NCI-H2196 treated with DMSO at 0.1 percent for 48 hours (cell line): ENCODE results near the gene TXLNG.
"Not testable (repeated sequence)": the region's sequence is repeated elsewhere in the genome, so short reads cannot be mapped to it uniquely, and the experiment has no call there.

Experiments
- DNase-seq: peaks from one replicate; lab custom pipeline; 2025; ENCODE audit not compliant: unreplicated experiment; lab: John Stamatoyannopoulos, UW

TXLNG gene

GRCh38 chrX:16784440-16784839, 1.8 kb upstream of the TXLNG start:
- DNase-seq = not testable (repeated sequence)

- no peak for DNase-seq
These were observed 773 bp upstream of the TXLNG start for GRCh38 chrX:16785247-16786138.

- DNase-seq = no peak
These were observed 797 bp downstream of the TXLNG start for GRCh38 chrX:16786791-16787735.

GRCh38 chrX:16788477-16788876, 2.2 kb downstream of the TXLNG start:
- DNase-seq = no peak

GRCh38 chrX:16796298-16796697, 10.0 kb downstream of the TXLNG start:
- no peak for DNase-seq

GRCh38 chrX:16797358-16797757, 11.1 kb downstream of the TXLNG start:
- no peak for DNase-seq

GRCh38 chrX:16797841-16798240, 11.6 kb downstream of the TXLNG start:
- no peak for DNase-seq

GRCh38 chrX:16804923-16805464, 18.7 kb downstream of the TXLNG start:
- DNase-seq = no peak

GRCh38 chrX:16807548-16807947, 21.3 kb downstream of the TXLNG start:
- DNase-seq = peak; percentile 1

GRCh38 chrX:16807976-16808542, 21.8 kb downstream of the TXLNG start:
- no peak for DNase-seq

GRCh38 chrX:16814597-16814996, 28.3 kb downstream of the TXLNG start:
- DNase-seq = no peak

GRCh38 chrX:16819634-16820033, 33.4 kb downstream of the TXLNG start:
- no peak for DNase-seq

GRCh38 chrX:16822723-16823122, 36.5 kb downstream of the TXLNG start:
- DNase-seq = no peak

- no peak for DNase-seq
These were observed 39.2 kb downstream of the TXLNG start for GRCh38 chrX:16825264-16826035.

GRCh38 chrX:16826207-16826606, 39.9 kb downstream of the TXLNG start:
- peak; percentile 20 for DNase-seq

- DNase-seq = no peak
These were observed 41.0 kb downstream of the TXLNG start for GRCh38 chrX:16827225-16827624.

- no peak for DNase-seq
These were observed 42.0 kb downstream of the TXLNG start for GRCh38 chrX:16828124-16828908.

- DNase-seq = no peak
These were observed 46.0 kb downstream of the TXLNG start for GRCh38 chrX:16832301-16832700.

- DNase-seq = no peak
These were observed 48.5 kb downstream of the TXLNG start for GRCh38 chrX:16834806-16835205.

- DNase-seq = no peak
These were observed 50.1 kb downstream of the TXLNG start for GRCh38 chrX:16836371-16836770.
